GM12875 (cell line): Measurements from ENCODE around the gene ADRA2B.
"Not testable (repeated sequence)": the region's sequence is repeated elsewhere in the genome, so short reads cannot be mapped to it uniquely, and the experiment has no call there.

Source experiments
- H3K4me3 ChIP-seq: one replicate; pipeline ENCODE4 v1.5.1; 2011; ENCODE audit warnings: low read depth, low read length, control low read depth
- CTCF ChIP-seq: IDR thresholded peaks from 2 replicates; pipeline ENCODE4 v1.5.1; 2011; ENCODE audit warnings: low read depth, mild to moderate bottlenecking, control low read depth, inconsistent platforms, low read length, moderate library complexity, borderline replicate concordance; ENCODE audit not compliant: insufficient read depth

ADRA2B gene

GRCh38 chr2:96116424-96116878 is at the start of gene ADRA2B:
ADRA2B (minus strand) TSS chr2:96116571; CDS start chr2:96116149, 422 bp downstream.
- no peak for TF ChIP-seq CTCF
- peak within 1 kb of the TSS; percentile 54 for H3K4me3 ChIP-seq

GRCh38 chr2:96164459-96165184 is 48.3 kb upstream of the ADRA2B start:
- no peak for TF ChIP-seq CTCF
- peak overlapping the region; percentile 61 for H3K4me3 ChIP-seq

- peak overlapping the region; percentile 61 for H3K4me3 ChIP-seq
- TF ChIP-seq CTCF = no peak
These were observed 47.5 kb upstream of the ADRA2B start for GRCh38 chr2:96163768-96164429.

- no peak for TF ChIP-seq CTCF
- no peak overlapping the region for H3K4me3 ChIP-seq
These were observed 47.0 kb upstream of the ADRA2B start for GRCh38 chr2:96163415-96163767.

- no peak for TF ChIP-seq CTCF
- no peak overlapping the region for H3K4me3 ChIP-seq
These were observed 45.5 kb upstream of the ADRA2B start for GRCh38 chr2:96161898-96162297.

- H3K4me3 ChIP-seq = not testable (repeated sequence)
These were observed 44.0 kb upstream of the ADRA2B start for GRCh38 chr2:96160366-96160765.

GRCh38 chr2:96159084-96159830 is 42.9 kb upstream of the ADRA2B start:
- no peak for TF ChIP-seq CTCF
- no peak overlapping the region for H3K4me3 ChIP-seq
